Naive thymus-derived CD4-positive, alpha-beta T cell (primary cell): ENCODE measurements around the gene ZDHHC20. TPM values are rescaled to one million over a fixed set of nuclear protein-coding genes. Genes with fewer than 3 reads are reported as not detected.

Experiments
- ATAC-seq: fragments of 150-1000 bp; cut with Tn5 transposase; 2 replicates; pipeline ENCODE4 v1.10.0; 2021; ENCODE audit warnings: mild to moderate bottlenecking, moderate library complexity
- CTCF ChIA-PET: fragments of 350-600 bp; sonication (Branson Sonifier 250); formaldehyde crosslinking; loops from one replicate; lab custom pipeline; 2021; ENCODE audit warnings: antibody characterized with exemption; lab: Charles Lee
- POLR2A ChIA-PET: fragments of 350-600 bp; sonication (Branson Sonifier 250); formaldehyde crosslinking; loops from one replicate; lab custom pipeline; 2021; ENCODE audit warnings: antibody characterized with exemption, inconsistent platforms; lab: Charles Lee
- DNase-seq, 9 donors: peaks; one replicate each; pipeline versions ENCODE4 v3.0.0 to v3.0.0-alpha.2; 2020 to 2022; ENCODE audit warnings: mixed read lengths in 1 of 9
- H3K27ac ChIP-seq: one replicate; pipeline ENCODE4 v1.7.0; 2013; ENCODE audit warnings: mild to moderate bottlenecking, low read depth, low read length, moderate library complexity
- H3K27me3 ChIP-seq, 2 donors: one replicate each; pipeline ENCODE4 v1.7.0; 2013; ENCODE audit warnings: low read length in 2 of 2, mild to moderate bottlenecking in 2 of 2, moderate library complexity in 2 of 2; ENCODE audit not compliant: control insufficient read depth in 2 of 2, insufficient read depth in 2 of 2
- H3K36me3 ChIP-seq, 3 experiments: 1 replicate in 2 of 3; 2 replicates in 1 of 3; pipeline ENCODE4 v1.7.0; 2013; ENCODE audit warnings: low read length in 3 of 3, mild to moderate bottlenecking in 3 of 3, moderate library complexity in 1 of 3; ENCODE audit not compliant: insufficient read depth in 3 of 3, control insufficient read depth in 2 of 3
- H3K4me1 ChIP-seq, 2 donors: one replicate each; pipeline ENCODE4 v1.7.0; 2013; ENCODE audit warnings: low read length in 2 of 2, mild to moderate bottlenecking in 2 of 2, moderate library complexity in 1 of 2; ENCODE audit not compliant: control insufficient read depth in 2 of 2, insufficient read depth in 2 of 2
- H3K4me3 ChIP-seq: 2 replicates; pipeline ENCODE4 v1.7.0; 2013; ENCODE audit warnings: mild to moderate bottlenecking, low read length
- H3K9me3 ChIP-seq, 3 experiments: 1 replicate in 2 of 3; 2 replicates in 1 of 3; pipeline ENCODE4 v1.7.0; 2013; ENCODE audit warnings: low read length in 3 of 3; ENCODE audit not compliant: control insufficient read depth in 2 of 3
- H3K27ac Mint-ChIP-seq, 9 donors: one replicate each; pipeline ENCODE4 v1.8.0; 2020 to 2022; ENCODE audit warnings: mixed read lengths in 9 of 9, mild to moderate bottlenecking in 8 of 9, moderate library complexity in 5 of 9, inconsistent platforms in 2 of 9
- H3K27me3 Mint-ChIP-seq, 5 donors: one replicate each; pipeline ENCODE4 v1.8.0; 2021 to 2022; ENCODE audit warnings: mixed read lengths in 5 of 5, mild to moderate bottlenecking in 1 of 5
- H3K36me3 Mint-ChIP-seq, 5 donors: one replicate each; pipeline ENCODE4 v1.8.0; 2020 to 2022; ENCODE audit warnings: mixed read lengths in 5 of 5, mild to moderate bottlenecking in 3 of 5, inconsistent platforms in 1 of 5
- H3K4me1 Mint-ChIP-seq, 7 donors: one replicate each; pipeline ENCODE4 v1.8.0; 2020 to 2022; ENCODE audit warnings: mixed read lengths in 7 of 7, mild to moderate bottlenecking in 3 of 7, inconsistent platforms in 1 of 7
- H3K4me3 Mint-ChIP-seq, 10 donors: one replicate each; pipeline ENCODE4 v1.8.0; 2020 to 2022; ENCODE audit warnings: mild to moderate bottlenecking in 10 of 10, mixed read lengths in 10 of 10, moderate library complexity in 6 of 10, inconsistent platforms in 2 of 10
- H3K9me3 Mint-ChIP-seq, 11 donors: one replicate each; pipeline ENCODE4 v1.8.0; 2020 to 2022; ENCODE audit warnings: mixed read lengths in 11 of 11, mild to moderate bottlenecking in 4 of 11, inconsistent platforms in 1 of 11, moderate library complexity in 1 of 11
- intact Hi-C, 2 donors: fragments of 100-400 bp; cut with micrococcal nuclease; formaldehyde crosslinking; loops; one replicate each; pipeline ENCODE4 v1.15.1; 2023
- polyA plus RNA-seq, 2 donors: library from polyadenylated mRNA; unstranded; fragments of 300-500 nt; fragmentation: Illumina TruSeq; gene quantifications; one replicate each; pipeline ENCODE4 v1.2.3, GENCODE V29; 2021
- total RNA-seq, 6 experiments: library from RNA in 5 of 6; stranded (reverse) in 5 of 6; gene quantifications; 1 replicate in 5 of 6; 2 replicates in 1 of 6; pipeline ENCODE4 v1.2.3 and lab custom pipeline; 2021 to 2026

Gene ZDHHC20
- total and polyA plus RNA-seq, 7 experiments from 2014 or later, result 36.8 to 89.9 (median 71.0) TPM

GRCh38 chr13:21445759-21446158 lies 13.3 kb downstream of the ZDHHC20 start:
- Histone ChIP-seq H3K9me3 (no peaks in the 10 kb centered on the region), H3K27ac (no peak overlapping the region), H3K4me1 (peaks cover 0 to 9% of the 10 kb centered on the region in 2 donors), H3K4me3 (no peak overlapping the region), H3K27me3 (no peaks in the 10 kb centered on the region), H3K36me3 (no peaks in the 10 kb centered on the region)
- peaks cover 11 to 75% (median 65%) of the 10 kb centered on the region in 7 donors for H3K4me1 Mint-ChIP-seq
- H3K27ac Mint-ChIP-seq, result peak overlapping the region in 1 of 9 donors; percentile 1
- peaks cover 0 to 8% (median 0%) of the 10 kb centered on the region in 11 donors for H3K9me3 Mint-ChIP-seq
- ChIA-PET CTCF (no interaction called here), POLR2A (interaction anchor here (0.7 kb wide), 1 partner anchor 12 kb away, joined by 3 read pairs; no protein-coding TSS in a partner anchor)
- no peak for DNase-seq
- H3K27me3 Mint-ChIP-seq, result no peaks in the 10 kb centered on the region
- no peak for ATAC-seq
- intact Hi-C loops, result no loop called here
- H3K4me3 Mint-ChIP-seq, result peak overlapping the region in 1 of 10 donors; percentile 27
- peaks cover 13 to 43% (median 32%) of the 10 kb centered on the region in 5 donors for H3K36me3 Mint-ChIP-seq

GRCh38 chr13:21443171-21443570 lies 15.9 kb downstream of the ZDHHC20 start:
- peak overlapping the region in 1 of 10 donors; percentile 0 for H3K4me3 Mint-ChIP-seq
- peaks cover 0 to 9% of the 10 kb centered on the region in 2 donors for H3K4me1 ChIP-seq
- H3K27me3 Mint-ChIP-seq, result no peaks in the 10 kb centered on the region
- no peaks in the 10 kb centered on the region for H3K36me3 ChIP-seq
- peaks cover 19 to 80% (median 63%) of the 10 kb centered on the region in 7 donors for H3K4me1 Mint-ChIP-seq
- intact Hi-C loops, result no loop called here
- no peak overlapping the region for H3K4me3 ChIP-seq
- peaks cover 19 to 47% (median 42%) of the 10 kb centered on the region in 5 donors for H3K36me3 Mint-ChIP-seq
- H3K9me3 Mint-ChIP-seq, result peaks cover 0 to 12% (median 5%) of the 10 kb centered on the region in 11 donors
- H3K9me3 ChIP-seq, result peaks cover 0 to 1% (median 0%) of the 10 kb centered on the region in 3 experiments
- H3K27me3 ChIP-seq, result no peaks in the 10 kb centered on the region
- DNase-seq, result no peak
- H3K27ac Mint-ChIP-seq, result peak overlapping the region in 1 of 9 donors; percentile 26
- ATAC-seq, result no peak
- ChIA-PET POLR2A (no interaction called here), CTCF (no interaction called here)
- no peak overlapping the region for H3K27ac ChIP-seq

GRCh38 chr13:21436582-21436981 lies 22.5 kb downstream of the ZDHHC20 start:
- Histone ChIP-seq H3K9me3 (peaks cover 0 to 4% (median 0%) of the 10 kb centered on the region in 3 experiments), H3K36me3 (no peaks in the 10 kb centered on the region), H3K27ac (no peak overlapping the region), H3K4me3 (no peak overlapping the region), H3K27me3 (no peaks in the 10 kb centered on the region), H3K4me1 (peaks cover 9 to 21% of the 10 kb centered on the region in 2 donors)
- no peak for ATAC-seq
- ChIA-PET CTCF (no interaction called here), POLR2A (no interaction called here)
- intact Hi-C loops, result loop anchor here (1.0 to 5.0 kb wide), 5 partner anchors 14 to 39 kb away; partner anchors contain the start of gene ZDHHC20 (in 2 of the 2)
- Mint-ChIP-seq H3K4me1 (peaks cover 31 to 68% (median 55%) of the 10 kb centered on the region in 7 donors), H3K36me3 (peaks cover 14 to 59% (median 42%) of the 10 kb centered on the region in 5 donors), H3K4me3 (peak overlapping the region in 3 of 10 donors; percentile 5 to 76 (median 15)), H3K9me3 (peaks cover 3 to 44% (median 12%) of the 10 kb centered on the region in 11 donors), H3K27me3 (no peaks in the 10 kb centered on the region), H3K27ac (peak overlapping the region in 3 of 9 donors; percentile 18 to 91 (median 48))
- DNase-seq, result no peak

GRCh38 chr13:21435687-21436151 lies 23.4 kb downstream of the ZDHHC20 start:
- peak in 1 of 9 donors; percentile 38 for DNase-seq
- H3K9me3 Mint-ChIP-seq, result peaks cover 3 to 52% (median 16%) of the 10 kb centered on the region in 11 donors
- peaks cover 0 to 5% (median 0%) of the 10 kb centered on the region in 3 experiments for H3K9me3 ChIP-seq
- peak overlapping the region in 5 of 10 donors; percentile 3 to 68 (median 18) for H3K4me3 Mint-ChIP-seq
- intact Hi-C loops, result loop anchor here (1.0 to 5.0 kb wide), 5 partner anchors 13 to 38 kb away; partner anchors contain the start of gene ZDHHC20 (in 2 of the 2)
- H3K36me3 Mint-ChIP-seq, result peaks cover 18 to 63% (median 49%) of the 10 kb centered on the region in 5 donors
- H3K27ac ChIP-seq, result no peak overlapping the region
- H3K27ac Mint-ChIP-seq, result peak overlapping the region in 3 of 9 donors; percentile 25 to 86 (median 33)
- H3K4me1 ChIP-seq, result peaks cover 9 to 21% of the 10 kb centered on the region in 2 donors
- CTCF ChIA-PET, result no interaction called here
- H3K27me3 Mint-ChIP-seq, result no peaks in the 10 kb centered on the region
- H3K4me1 Mint-ChIP-seq, result peaks cover 30 to 61% (median 54%) of the 10 kb centered on the region in 7 donors
- POLR2A ChIA-PET, result no interaction called here
- H3K36me3 ChIP-seq, result peaks cover 0 to under 1% (median 0%) of the 10 kb centered on the region in 3 experiments
- H3K27me3 ChIP-seq, result no peaks in the 10 kb centered on the region
- peak; percentile 95 for ATAC-seq
- H3K4me3 ChIP-seq, result peak overlapping the region; percentile 11

- POLR2A ChIA-PET, result interaction anchor here (0.6 kb wide), 1 partner anchor 624 kb away, joined by 3 read pairs; no protein-coding TSS in a partner anchor
- no peak for ATAC-seq
- CTCF ChIA-PET, result no interaction called here
- Histone ChIP-seq H3K36me3 (peaks cover 0 to 4% (median 0%) of the 10 kb centered on the region in 3 experiments), H3K27me3 (no peaks in the 10 kb centered on the region), H3K27ac (no peak overlapping the region), H3K4me1 (peaks cover 9 to 21% of the 10 kb centered on the region in 2 donors), H3K4me3 (no peak overlapping the region), H3K9me3 (peaks cover 0 to 10% (median 1%) of the 10 kb centered on the region in 3 experiments)
- Mint-ChIP-seq H3K27ac (peak overlapping the region in 3 of 9 donors; percentile 25 to 86 (median 33)), H3K4me1 (peaks cover 30 to 60% (median 52%) of the 10 kb centered on the region in 7 donors), H3K9me3 (peaks cover 5 to 57% (median 21%) of the 10 kb centered on the region in 11 donors), H3K36me3 (peaks cover 22 to 67% (median 54%) of the 10 kb centered on the region in 5 donors), H3K4me3 (peak overlapping the region in 3 of 10 donors; percentile 5 to 68 (median 49)), H3K27me3 (no peaks in the 10 kb centered on the region)
- no peak for DNase-seq
- intact Hi-C loops, result loop anchor here (5.0 kb wide), 2 partner anchors 33 to 38 kb away; no protein-coding TSS in a partner anchor
Measured at GRCh38 chr13:21435231-21435630, 23.9 kb downstream of the ZDHHC20 start.

GRCh38 chr13:21434588-21434987 lies 24.5 kb downstream of the ZDHHC20 start:
- peaks cover 30 to 61% (median 55%) of the 10 kb centered on the region in 7 donors for H3K4me1 Mint-ChIP-seq
- no peaks in the 10 kb centered on the region for H3K27me3 Mint-ChIP-seq
- POLR2A ChIA-PET, result interaction anchor here (0.6 kb wide), 2 partner anchors 11 to 624 kb away, joined by 3 read pairs; no protein-coding TSS in a partner anchor
- H3K9me3 Mint-ChIP-seq, result peaks cover 11 to 64% (median 27%) of the 10 kb centered on the region in 11 donors
- peaks cover 9 to 21% of the 10 kb centered on the region in 2 donors for H3K4me1 ChIP-seq
- H3K27me3 ChIP-seq, result no peaks in the 10 kb centered on the region
- H3K4me3 Mint-ChIP-seq, result peak overlapping the region in 1 of 10 donors; percentile 5
- CTCF ChIA-PET, result no interaction called here
- H3K9me3 ChIP-seq, result peaks cover 0 to 15% (median 6%) of the 10 kb centered on the region in 3 experiments
- no peak overlapping the region for H3K27ac ChIP-seq
- H3K36me3 Mint-ChIP-seq, result peaks cover 27 to 74% (median 60%) of the 10 kb centered on the region in 5 donors
- H3K27ac Mint-ChIP-seq, result peak overlapping the region in 1 of 9 donors; percentile 25
- H3K36me3 ChIP-seq, result peaks cover 0 to 4% (median 0%) of the 10 kb centered on the region in 3 experiments
- intact Hi-C loops, result no loop called here
- DNase-seq, result no peak
- no peak overlapping the region for H3K4me3 ChIP-seq
- peak; percentile 44 for ATAC-seq
